Occipital lobe (tissue), 1 donor: Measurements from ENCODE around the gene KRTAP10-8. TPM values are rescaled to one million over a fixed set of nuclear protein-coding genes. Genes with fewer than 3 reads are reported as not detected.

Experiments used
- total RNA-seq: library from RNA; depleted of rRNA; stranded (reverse); fragments of >200 nt; gene quantifications from one replicate; pipeline ENCODE4 v1.2.3, GENCODE V29; 2014

The KRTAP10-8 gene
- total RNA-seq, 1 donor from 2014 or later, result not detected

Other genes with a start within 250 kb of the KRTAP10-8 start
- 4.8 TPM for gene LRRC3, start 156.6 kb upstream of the KRTAP10-8 start, total RNA-seq
- gene KRTAP10-1, start 71.9 kb upstream of the KRTAP10-8 start, total RNA-seq, result not detected
- gene KRTAP10-2, start 60.6 kb upstream of the KRTAP10-8 start, total RNA-seq, result not detected
- gene KRTAP10-3, start 53.3 kb upstream of the KRTAP10-8 start, total RNA-seq, result not detected
- gene KRTAP10-4, start 38.4 kb upstream of the KRTAP10-8 start, total RNA-seq, result not detected
- gene KRTAP10-5, start 31.5 kb upstream of the KRTAP10-8 start, total RNA-seq, result not detected
- gene KRTAP10-6, start 19.6 kb upstream of the KRTAP10-8 start, total RNA-seq, result not detected
- not detected for gene KRTAP10-7, start 11.5 kb upstream of the KRTAP10-8 start, total RNA-seq
- not detected for gene KRTAP10-9, start 15.0 kb downstream of the KRTAP10-8 start, total RNA-seq
- not detected for gene KRTAP10-10, start 25.3 kb downstream of the KRTAP10-8 start, total RNA-seq
- not detected for gene KRTAP10-11, start 34.3 kb downstream of the KRTAP10-8 start, total RNA-seq
- not detected for gene KRTAP12-4, start 42.6 kb downstream of the KRTAP10-8 start, total RNA-seq
- not detected for gene KRTAP12-3, start 45.9 kb downstream of the KRTAP10-8 start, total RNA-seq
- gene KRTAP12-2, start 54.8 kb downstream of the KRTAP10-8 start, total RNA-seq, result not detected
- gene KRTAP12-1, start 70.1 kb downstream of the KRTAP10-8 start, total RNA-seq, result not detected
- gene KRTAP10-12, start 85.1 kb downstream of the KRTAP10-8 start, total RNA-seq, result not detected
- gene TSPEAR, start 99.5 kb downstream of the KRTAP10-8 start, total RNA-seq, result not detected
- gene UBE2G2, start 189.7 kb downstream of the KRTAP10-8 start, total RNA-seq, result 61.8 TPM
- 46.3 TPM for gene SUMO3, start 206.0 kb downstream of the KRTAP10-8 start, total RNA-seq